ENCODE measurements around the gene KLK5. TPM values are rescaled to one million over a fixed set of nuclear protein-coding genes. Genes with fewer than 3 reads are reported as not detected.

KLK5 gene
- total and polyA plus RNA-seq, 2 donors: 0.28 to 1.9 TPM

DNA sequence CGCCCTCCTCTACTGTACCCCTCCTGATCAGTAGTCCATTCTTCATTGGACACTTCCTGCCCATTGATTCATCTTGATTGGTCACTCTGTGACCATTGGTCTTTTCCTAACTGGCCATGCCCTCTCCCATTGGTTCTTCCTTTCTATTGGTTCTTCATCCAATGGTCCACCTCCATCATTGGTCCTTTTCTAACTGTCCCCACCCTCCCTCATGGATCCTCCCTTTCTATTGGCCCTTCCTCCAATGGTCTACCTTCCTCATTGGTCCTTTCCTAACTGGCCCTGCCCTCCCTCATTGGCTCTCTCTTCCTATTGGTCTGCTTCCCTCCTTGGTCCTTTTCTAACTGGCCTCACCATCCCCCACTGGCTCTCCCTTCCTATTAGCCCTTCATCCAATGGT is 9.4 kb upstream of the KLK5 start:
- H3K4me3 ChIP-seq (ENCODE audit: low read length in 2 of 2): no peak overlapping the region
- no peak for DNase-seq (ENCODE audit: low read depth in 6 of 9, low spot score in 9 of 9)
- H3K9me3 ChIP-seq (ENCODE audit: control insufficient read depth in 2 of 2, insufficient read depth in 1 of 2, low read length in 1 of 2): no peaks in the 10 kb centered on the region
- no peak overlapping the region for H3K27ac ChIP-seq (ENCODE audit: low read depth in 1 of 2, low read length in 1 of 2)
- no peaks in the 10 kb centered on the region for H3K36me3 ChIP-seq (ENCODE audit: control insufficient read depth in 2 of 2, insufficient read depth in 2 of 2, low read length in 1 of 2)
- no peaks in the 10 kb centered on the region for H3K27me3 ChIP-seq (ENCODE audit: control insufficient read depth in 2 of 2, insufficient read depth in 1 of 2, low read length in 1 of 2)
- no peaks in the 10 kb centered on the region for H3K4me1 ChIP-seq (ENCODE audit: control insufficient read depth in 2 of 2, insufficient read depth in 2 of 2, low read length in 2 of 2)
- 97% methylated on average over 1 of the region's 1 CpG for WGBS

GRCh38 chr19:50959731-50960500 is 7.1 kb upstream of the KLK5 start:
- no peak overlapping the region for H3K4me3 ChIP-seq (ENCODE audit: low read length in 2 of 2)
- no peaks in the 10 kb centered on the region for H3K36me3 ChIP-seq (ENCODE audit: control insufficient read depth in 2 of 2, insufficient read depth in 2 of 2, low read length in 1 of 2)
- DNase-seq (ENCODE audit: low read depth in 6 of 9, low spot score in 9 of 9): no peak
- H3K27me3 ChIP-seq (ENCODE audit: control insufficient read depth in 2 of 2, insufficient read depth in 1 of 2, low read length in 1 of 2): no peaks in the 10 kb centered on the region
- no peaks in the 10 kb centered on the region for H3K9me3 ChIP-seq (ENCODE audit: control insufficient read depth in 2 of 2, insufficient read depth in 1 of 2, low read length in 1 of 2)
- WGBS: 72% methylated on average over 8 of the region's 9 CpGs
- no peak overlapping the region for H3K27ac ChIP-seq (ENCODE audit: low read depth in 1 of 2, low read length in 1 of 2)
- H3K4me1 ChIP-seq (ENCODE audit: control insufficient read depth in 2 of 2, insufficient read depth in 2 of 2, low read length in 2 of 2): no peaks in the 10 kb centered on the region

GRCh38 chr19:50957587-50957986 is 4.7 kb upstream of the KLK5 start:
- Histone ChIP-seq H3K27ac (ENCODE audit: low read depth in 1 of 2, low read length in 1 of 2) (no peak overlapping the region), H3K4me3 (ENCODE audit: low read length in 2 of 2) (no peak overlapping the region), H3K27me3 (ENCODE audit: control insufficient read depth in 2 of 2, insufficient read depth in 1 of 2, low read length in 1 of 2) (no peaks in the 10 kb centered on the region), H3K9me3 (ENCODE audit: control insufficient read depth in 2 of 2, insufficient read depth in 1 of 2, low read length in 1 of 2) (no peaks in the 10 kb centered on the region), H3K36me3 (ENCODE audit: control insufficient read depth in 2 of 2, insufficient read depth in 2 of 2, low read length in 1 of 2) (no peaks in the 10 kb centered on the region), H3K4me1 (ENCODE audit: control insufficient read depth in 2 of 2, insufficient read depth in 2 of 2, low read length in 2 of 2) (no peaks in the 10 kb centered on the region)
- 77% methylated on average over 8 of the region's 8 CpGs for WGBS
- DNase-seq (ENCODE audit: low read depth in 6 of 9, low spot score in 9 of 9): no peak

GRCh38 chr19:50949861-50950260 is 3.0 kb downstream of the KLK5 start:
- WGBS: 71% methylated on average over 19 of the region's 19 CpGs
- no peak for DNase-seq (ENCODE audit: low read depth in 6 of 9, low spot score in 9 of 9)
- Histone ChIP-seq H3K27me3 (ENCODE audit: control insufficient read depth in 2 of 2, insufficient read depth in 1 of 2, low read length in 1 of 2) (peaks cover 0 to 2% of the 10 kb centered on the region in 2 donors), H3K9me3 (ENCODE audit: control insufficient read depth in 2 of 2, insufficient read depth in 1 of 2, low read length in 1 of 2) (no peaks in the 10 kb centered on the region), H3K36me3 (ENCODE audit: control insufficient read depth in 2 of 2, insufficient read depth in 2 of 2, low read length in 1 of 2) (no peaks in the 10 kb centered on the region), H3K4me1 (ENCODE audit: control insufficient read depth in 2 of 2, insufficient read depth in 2 of 2, low read length in 2 of 2) (no peaks in the 10 kb centered on the region), H3K27ac (ENCODE audit: low read depth in 1 of 2, low read length in 1 of 2) (no peak overlapping the region), H3K4me3 (ENCODE audit: low read length in 2 of 2) (no peak overlapping the region)

DNA sequence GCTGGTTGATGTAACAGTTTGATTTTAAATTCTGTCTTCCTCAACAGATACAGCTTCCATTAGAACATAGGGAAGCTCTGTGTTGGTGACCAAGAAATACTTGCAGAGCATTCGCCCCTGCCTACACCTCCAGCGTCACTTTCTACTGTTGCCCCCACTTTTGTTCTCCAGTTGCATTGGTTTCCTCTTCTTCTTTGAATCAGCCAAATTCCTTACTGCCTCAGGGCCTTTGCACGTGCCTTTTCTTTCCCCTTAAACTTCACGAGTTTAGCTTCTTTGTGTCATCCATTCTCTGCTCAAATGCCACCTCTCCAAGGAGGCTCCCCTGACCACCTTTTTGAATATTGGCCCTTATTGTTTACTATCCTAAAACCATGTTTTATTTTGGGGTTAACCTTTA is 5.7 kb downstream of the KLK5 start:
- Histone ChIP-seq H3K36me3 (ENCODE audit: control insufficient read depth in 2 of 2, insufficient read depth in 2 of 2, low read length in 1 of 2) (no peaks in the 10 kb centered on the region), H3K27ac (ENCODE audit: low read depth in 1 of 2, low read length in 1 of 2) (no peak overlapping the region), H3K9me3 (ENCODE audit: control insufficient read depth in 2 of 2, insufficient read depth in 1 of 2, low read length in 1 of 2) (no peaks in the 10 kb centered on the region), H3K4me1 (ENCODE audit: control insufficient read depth in 2 of 2, insufficient read depth in 2 of 2, low read length in 2 of 2) (no peaks in the 10 kb centered on the region), H3K27me3 (ENCODE audit: control insufficient read depth in 2 of 2, insufficient read depth in 1 of 2, low read length in 1 of 2) (peaks cover 0 to 2% of the 10 kb centered on the region in 2 donors), H3K4me3 (ENCODE audit: low read length in 2 of 2) (no peak overlapping the region)
- DNase-seq (ENCODE audit: low read depth in 6 of 9, low spot score in 9 of 9): no peak
- 86% methylated on average over 4 of the region's 4 CpGs for WGBS

- Histone ChIP-seq H3K4me3 (ENCODE audit: low read length in 2 of 2) (no peak overlapping the region), H3K9me3 (ENCODE audit: control insufficient read depth in 2 of 2, insufficient read depth in 1 of 2, low read length in 1 of 2) (no peaks in the 10 kb centered on the region), H3K36me3 (ENCODE audit: control insufficient read depth in 2 of 2, insufficient read depth in 2 of 2, low read length in 1 of 2) (no peaks in the 10 kb centered on the region), H3K27ac (ENCODE audit: low read depth in 1 of 2, low read length in 1 of 2) (no peak overlapping the region), H3K4me1 (ENCODE audit: control insufficient read depth in 2 of 2, insufficient read depth in 2 of 2, low read length in 2 of 2) (no peaks in the 10 kb centered on the region), H3K27me3 (ENCODE audit: control insufficient read depth in 2 of 2, insufficient read depth in 1 of 2, low read length in 1 of 2) (peaks cover 0 to under 1% of the 10 kb centered on the region in 2 donors)
- DNase-seq (ENCODE audit: low read depth in 6 of 9, low spot score in 9 of 9): no peak
- 66% methylated on average over 4 of the region's 4 CpGs for WGBS
Measured at GRCh38 chr19:50944795-50945194, 8.0 kb downstream of the KLK5 start.

GRCh38 chr19:50943074-50943828 is 9.6 kb downstream of the KLK5 start:
- Histone ChIP-seq H3K4me3 (ENCODE audit: low read length in 2 of 2) (no peak overlapping the region), H3K36me3 (ENCODE audit: control insufficient read depth in 2 of 2, insufficient read depth in 2 of 2, low read length in 1 of 2) (no peaks in the 10 kb centered on the region), H3K27me3 (ENCODE audit: control insufficient read depth in 2 of 2, insufficient read depth in 1 of 2, low read length in 1 of 2) (no peaks in the 10 kb centered on the region), H3K27ac (ENCODE audit: low read depth in 1 of 2, low read length in 1 of 2) (no peak overlapping the region), H3K9me3 (ENCODE audit: control insufficient read depth in 2 of 2, insufficient read depth in 1 of 2, low read length in 1 of 2) (peaks cover 0 to 3% of the 10 kb centered on the region in 2 donors), H3K4me1 (ENCODE audit: control insufficient read depth in 2 of 2, insufficient read depth in 2 of 2, low read length in 2 of 2) (no peaks in the 10 kb centered on the region)
- no peak for DNase-seq (ENCODE audit: low read depth in 6 of 9, low spot score in 9 of 9)
- 91% methylated on average over 10 of the region's 10 CpGs for WGBS

DNA sequence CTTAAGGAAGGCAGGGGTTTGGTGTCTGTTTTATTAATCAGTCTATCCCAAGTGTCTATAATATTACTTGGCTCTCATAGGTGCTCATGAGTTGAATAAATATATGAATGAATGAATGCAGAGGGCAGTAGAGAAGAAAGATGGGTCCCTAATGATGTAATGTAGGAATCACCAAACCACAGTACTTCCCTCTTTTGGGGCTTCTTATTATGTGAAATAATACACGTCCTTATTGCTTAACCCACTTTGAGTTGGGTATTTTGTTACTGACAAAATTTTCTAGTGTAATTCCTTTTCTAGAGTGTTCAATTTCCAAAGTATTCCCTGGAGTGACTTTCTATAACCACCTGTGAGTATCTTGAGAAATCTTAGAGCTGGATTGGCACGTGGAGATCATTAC is 13.2 kb downstream of the KLK5 start:
- DNase-seq (ENCODE audit: low read depth in 6 of 9, low spot score in 9 of 9): no peak
- Histone ChIP-seq H3K27me3 (ENCODE audit: control insufficient read depth in 2 of 2, insufficient read depth in 1 of 2, low read length in 1 of 2) (no peaks in the 10 kb centered on the region), H3K4me3 (ENCODE audit: low read length in 2 of 2) (no peak overlapping the region), H3K4me1 (ENCODE audit: control insufficient read depth in 2 of 2, insufficient read depth in 2 of 2, low read length in 2 of 2) (no peaks in the 10 kb centered on the region), H3K27ac (ENCODE audit: low read depth in 1 of 2, low read length in 1 of 2) (no peak overlapping the region), H3K9me3 (ENCODE audit: control insufficient read depth in 2 of 2, insufficient read depth in 1 of 2, low read length in 1 of 2) (peaks cover 0 to 3% of the 10 kb centered on the region in 2 donors), H3K36me3 (ENCODE audit: control insufficient read depth in 2 of 2, insufficient read depth in 2 of 2, low read length in 1 of 2) (no peaks in the 10 kb centered on the region)
- WGBS: 80% methylated on average over 2 of the region's 2 CpGs

DNA sequence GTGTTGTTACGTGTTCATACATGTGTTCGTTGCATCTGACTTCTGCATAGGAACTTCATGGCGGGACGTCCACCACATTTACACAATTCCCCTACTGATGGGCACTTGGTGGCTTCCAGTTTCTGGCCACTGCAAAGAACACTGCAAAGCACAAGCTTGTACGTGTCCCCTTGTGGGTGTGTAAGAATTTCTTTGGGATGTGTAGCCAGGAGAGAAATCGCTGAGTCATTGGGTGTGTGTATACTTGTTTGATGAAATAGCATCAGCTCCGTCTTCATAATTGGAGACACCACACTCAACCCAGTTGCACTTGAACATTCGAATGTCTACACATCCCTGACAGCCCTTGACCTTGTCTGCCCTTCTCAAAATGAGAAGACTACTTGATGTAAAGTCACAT is 19.2 kb downstream of the KLK5 start:
- DNase-seq (ENCODE audit: low read depth in 6 of 9, low spot score in 9 of 9): no peak

More for the DNA sequence above, 19.2 kb downstream of the KLK5 start:
- H3K36me3 ChIP-seq (ENCODE audit: control insufficient read depth in 2 of 2, insufficient read depth in 2 of 2, low read length in 1 of 2): no peaks in the 10 kb centered on the region
- WGBS: 82% methylated on average over 8 of the region's 8 CpGs
- peaks cover 0 to 4% of the 10 kb centered on the region in 2 donors for H3K27me3 ChIP-seq (ENCODE audit: control insufficient read depth in 2 of 2, insufficient read depth in 1 of 2, low read length in 1 of 2)
- no peak overlapping the region for H3K4me3 ChIP-seq (ENCODE audit: low read length in 2 of 2)
- H3K4me1 ChIP-seq (ENCODE audit: control insufficient read depth in 2 of 2, insufficient read depth in 2 of 2, low read length in 2 of 2): no peaks in the 10 kb centered on the region
- no peaks in the 10 kb centered on the region for H3K9me3 ChIP-seq (ENCODE audit: control insufficient read depth in 2 of 2, insufficient read depth in 1 of 2, low read length in 1 of 2)
- no peak overlapping the region for H3K27ac ChIP-seq (ENCODE audit: low read depth in 1 of 2, low read length in 1 of 2)

Measured in thymus (tissue), 11 donors.